Measurements from ENCODE around the gene TTBK1. TPM values are rescaled to one million over a fixed set of nuclear protein-coding genes. Genes with fewer than 3 reads are reported as not detected.

The TTBK1 gene
- total RNA-seq, 1 experiment from 2014 or later, result 0.61 TPM

DNA sequence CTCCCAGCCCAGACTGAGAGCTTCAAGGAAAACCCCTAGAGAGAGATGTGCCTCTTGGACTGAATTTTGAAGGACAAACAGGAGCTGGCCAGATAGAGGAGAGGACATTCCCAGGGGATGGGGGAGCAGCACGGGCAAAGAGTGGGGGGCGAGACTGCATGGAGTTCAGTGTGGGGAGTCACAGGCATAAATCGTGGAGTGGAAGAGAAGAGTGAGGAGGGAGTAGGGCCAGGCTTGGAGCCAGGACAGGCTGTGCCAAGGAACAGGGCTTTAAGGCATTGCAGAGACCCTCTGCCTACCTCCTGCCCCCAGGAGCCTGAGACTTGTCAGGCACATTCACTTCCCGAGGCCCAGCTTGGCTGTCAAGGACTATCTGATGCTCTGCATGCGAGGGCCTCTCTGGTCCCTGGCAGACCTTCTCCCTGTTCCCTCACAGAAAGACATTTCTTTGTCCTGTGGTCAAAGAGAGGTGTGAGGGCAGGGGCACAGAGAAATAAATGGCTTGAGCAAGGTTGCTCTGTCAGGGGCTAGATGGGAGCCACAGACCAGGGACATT lies 49.6 kb downstream of the TTBK1 start:
- H3K9me3 Mint-ChIP-seq (ENCODE audit: unreplicated experiment), result no peaks in the 10 kb centered on the region
- CTCF ChIA-PET, result interaction anchor here (0.7 kb wide), 1 partner anchor 336 kb away, joined by 3 read pairs; the partner anchor contains the start of gene GTPBP2

DNA sequence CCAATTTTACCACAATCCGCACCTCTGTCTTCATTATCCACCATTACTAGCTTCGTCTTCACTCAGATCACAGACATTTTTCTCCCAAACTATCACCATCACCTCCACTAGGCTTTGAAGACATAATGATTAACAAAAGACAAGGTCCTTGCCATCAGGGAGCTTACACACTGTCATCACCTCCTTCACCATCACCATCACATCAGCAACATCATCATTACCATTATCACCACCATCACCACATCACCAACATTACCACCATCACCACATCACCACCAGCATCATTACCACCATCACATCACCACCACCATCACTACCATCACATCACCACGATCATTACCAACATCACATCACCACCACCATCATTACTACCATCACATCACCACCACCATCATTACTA lies 50.4 kb downstream of the TTBK1 start:
- no TSS peak for BruUV-seq (replicated peaks)
- H3K9me3 Mint-ChIP-seq (ENCODE audit: unreplicated experiment), result no peaks in the 10 kb centered on the region
- no peaks in the 10 kb centered on the region for H3K36me3 Mint-ChIP-seq (ENCODE audit: insufficient read depth, unreplicated experiment)
- intact Hi-C loops (cut with micrococcal nuclease; ENCODE audit: unreplicated experiment), result no loop called here
- H3K27ac Mint-ChIP-seq (ENCODE audit: unreplicated experiment), result no peak overlapping the region
- Histone ChIP-seq H3K27me3 (replicated peaks; ENCODE audit: control insufficient read depth, insufficient read depth, low read length) (no peaks in the 10 kb centered on the region), H3K4me3 (ENCODE audit: low read depth, low read length) (no peak overlapping the region), H3K9me3 (no peaks in the 10 kb centered on the region), H3K4me1 (no peaks in the 10 kb centered on the region), H3K36me3 (ENCODE audit: control insufficient read depth, insufficient read depth, low read length) (no peaks in the 10 kb centered on the region)
- TF ChIP-seq, protein P1, sequence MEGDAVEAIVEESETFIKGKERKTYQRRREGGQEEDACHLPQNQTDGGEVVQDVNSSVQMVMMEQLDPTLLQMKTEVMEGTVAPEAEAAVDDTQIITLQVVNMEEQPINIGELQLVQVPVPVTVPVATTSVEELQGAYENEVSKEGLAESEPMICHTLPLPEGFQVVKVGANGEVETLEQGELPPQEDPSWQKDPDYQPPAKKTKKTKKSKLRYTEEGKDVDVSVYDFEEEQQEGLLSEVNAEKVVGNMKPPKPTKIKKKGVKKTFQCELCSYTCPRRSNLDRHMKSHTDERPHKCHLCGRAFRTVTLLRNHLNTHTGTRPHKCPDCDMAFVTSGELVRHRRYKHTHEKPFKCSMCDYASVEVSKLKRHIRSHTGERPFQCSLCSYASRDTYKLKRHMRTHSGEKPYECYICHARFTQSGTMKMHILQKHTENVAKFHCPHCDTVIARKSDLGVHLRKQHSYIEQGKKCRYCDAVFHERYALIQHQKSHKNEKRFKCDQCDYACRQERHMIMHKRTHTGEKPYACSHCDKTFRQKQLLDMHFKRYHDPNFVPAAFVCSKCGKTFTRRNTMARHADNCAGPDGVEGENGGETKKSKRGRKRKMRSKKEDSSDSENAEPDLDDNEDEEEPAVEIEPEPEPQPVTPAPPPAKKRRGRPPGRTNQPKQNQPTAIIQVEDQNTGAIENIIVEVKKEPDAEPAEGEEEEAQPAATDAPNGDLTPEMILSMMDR (IDR thresholded peaks at IDR 0.05; ENCODE audit: insufficient read depth in 1 of 2, low read depth in 1 of 2, low read length in 1 of 2, severe bottlenecking in 1 of 2, unreplicated experiment in 1 of 2), result no peak
- no peak overlapping the region for H3K4me3 Mint-ChIP-seq (ENCODE audit: unreplicated experiment)
- H3K4me1 Mint-ChIP-seq (ENCODE audit: low read depth, unreplicated experiment), result no peaks in the 10 kb centered on the region
- DNase-seq, result no peak
- POLR2A ChIA-PET, result no interaction called here
- CTCF ChIA-PET, result no interaction called here
- H3K27me3 Mint-ChIP-seq (ENCODE audit: insufficient read depth, unreplicated experiment), result no peaks in the 10 kb centered on the region

More for the DNA sequence above, 49.6 kb downstream of the TTBK1 start:
- DNase-seq, result no peak
- H3K27me3 Mint-ChIP-seq (ENCODE audit: insufficient read depth, unreplicated experiment), result no peaks in the 10 kb centered on the region
- no peaks in the 10 kb centered on the region for H3K4me1 ChIP-seq
- intact Hi-C loops (cut with micrococcal nuclease; ENCODE audit: unreplicated experiment), result no loop called here
- no peaks in the 10 kb centered on the region for H3K4me1 Mint-ChIP-seq (ENCODE audit: low read depth, unreplicated experiment)
- no peaks in the 10 kb centered on the region for H3K9me3 ChIP-seq
- H3K36me3 Mint-ChIP-seq (ENCODE audit: insufficient read depth, unreplicated experiment), result no peaks in the 10 kb centered on the region
- no peak overlapping the region for H3K4me3 Mint-ChIP-seq (ENCODE audit: unreplicated experiment)
- POLR2A ChIA-PET, result no interaction called here
- H3K27ac Mint-ChIP-seq (ENCODE audit: unreplicated experiment), result no peak overlapping the region
- H3K36me3 ChIP-seq (ENCODE audit: control insufficient read depth, insufficient read depth, low read length), result no peaks in the 10 kb centered on the region
- no TSS peak for BruUV-seq (replicated peaks)
- TF ChIP-seq, protein P1 (IDR thresholded peaks at IDR 0.05; ENCODE audit: insufficient read depth in 1 of 2, low read depth in 1 of 2, low read length in 1 of 2, severe bottlenecking in 1 of 2, unreplicated experiment in 1 of 2), result no peak
- H3K27me3 ChIP-seq (replicated peaks; ENCODE audit: control insufficient read depth, insufficient read depth, low read length), result no peaks in the 10 kb centered on the region
- no peak overlapping the region for H3K4me3 ChIP-seq (ENCODE audit: low read depth, low read length)

DNA sequence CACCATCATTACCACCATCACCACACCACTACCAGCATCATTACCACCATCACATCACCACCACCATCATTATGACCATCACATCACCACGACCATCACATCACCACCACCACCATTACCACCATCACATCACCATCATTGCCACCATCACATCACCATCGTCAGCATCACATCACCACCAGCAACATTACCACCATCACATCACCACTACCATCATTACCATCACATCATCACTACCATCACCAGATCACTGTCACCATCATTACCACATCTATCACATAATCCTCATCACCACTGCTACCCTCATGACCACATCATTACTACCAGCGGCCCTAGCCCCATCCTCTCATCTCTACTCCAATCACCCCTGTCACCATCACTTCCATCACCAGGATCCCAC lies 51.3 kb downstream of the TTBK1 start:
- no TSS peak for BruUV-seq (replicated peaks)
- no peak overlapping the region for H3K4me3 Mint-ChIP-seq (ENCODE audit: unreplicated experiment)
- H3K9me3 ChIP-seq, result no peaks in the 10 kb centered on the region
- no peak overlapping the region for H3K27ac Mint-ChIP-seq (ENCODE audit: unreplicated experiment)
- TF ChIP-seq, protein P1 (IDR thresholded peaks at IDR 0.05; ENCODE audit: insufficient read depth in 1 of 2, low read depth in 1 of 2, low read length in 1 of 2, severe bottlenecking in 1 of 2, unreplicated experiment in 1 of 2), result no peak
- intact Hi-C loops (cut with micrococcal nuclease; ENCODE audit: unreplicated experiment), result no loop called here
- H3K4me1 ChIP-seq, result no peaks in the 10 kb centered on the region
- no peaks in the 10 kb centered on the region for H3K27me3 ChIP-seq (replicated peaks; ENCODE audit: control insufficient read depth, insufficient read depth, low read length)
- no peaks in the 10 kb centered on the region for H3K36me3 ChIP-seq (ENCODE audit: control insufficient read depth, insufficient read depth, low read length)
- H3K36me3 Mint-ChIP-seq (ENCODE audit: insufficient read depth, unreplicated experiment), result no peaks in the 10 kb centered on the region
- H3K4me1 Mint-ChIP-seq (ENCODE audit: low read depth, unreplicated experiment), result no peaks in the 10 kb centered on the region
- H3K4me3 ChIP-seq (ENCODE audit: low read depth, low read length), result no peak overlapping the region
- H3K27me3 Mint-ChIP-seq (ENCODE audit: insufficient read depth, unreplicated experiment), result no peaks in the 10 kb centered on the region
- DNase-seq, result no peak
- POLR2A ChIA-PET, result no interaction called here
- no peaks in the 10 kb centered on the region for H3K9me3 Mint-ChIP-seq (ENCODE audit: unreplicated experiment)
- CTCF ChIA-PET, result no interaction called here

Data from Caco-2 (cell line).